H1 (cell line): ENCODE results near the gene FBXW8. TPM values are rescaled to one million over a fixed set of nuclear protein-coding genes. Genes with fewer than 3 reads are reported as not detected.
A peak's percentile ranks its signal among the peaks of the same experiment; 100 is the strongest.

Experiments
- CTCF ChIA-PET: fragments of 300-600 bp; sonication (Branson Sonifier 250); formaldehyde crosslinking; loops from one replicate; lab custom pipeline; 2021; ENCODE audit not compliant: partially characterized antibody; lab: Charles Lee
- POLR2A ChIA-PET: fragments of 300-600 bp; sonication (Branson Sonifier 250); formaldehyde crosslinking; loops from one replicate; lab custom pipeline; 2021; ENCODE audit warnings: inconsistent platforms; ENCODE audit not compliant: partially characterized antibody; lab: Charles Lee
- DNase-seq, 2 experiments: peaks; one replicate each; pipeline versions ENCODE4 v3.0.0 to v3.0.0-alpha.2; 2010 to 2022; ENCODE audit warnings: low spot score in 2 of 2, low read depth in 1 of 2, mixed read lengths in 1 of 2
- FAIRE-seq: peaks from 2 replicates; lab custom pipeline; 2011; peaks lifted over from hg19 to GRCh38; lab: Jason Lieb, UNC
- H2AFZ ChIP-seq: 2 replicates; pipeline ENCODE4 v1.8.1; 2012; ENCODE audit warnings: low read length, inconsistent platforms
- H2AK5ac ChIP-seq: 2 replicates; pipeline ENCODE4 v1.6.1; 2013; ENCODE audit warnings: low read depth, low read length
- H2BK120ac ChIP-seq: replicated peaks from 2 replicates; pipeline ENCODE3; 2013; ENCODE audit warnings: low read depth, low read length, inconsistent platforms
- H2BK12ac ChIP-seq: 2 replicates; pipeline ENCODE4 v1.6.1; 2013; ENCODE audit warnings: low read depth, low read length
- H2BK15ac ChIP-seq: 2 replicates; pipeline ENCODE4 v1.6.1; 2013; ENCODE audit warnings: low read length
- H2BK20ac ChIP-seq: 2 replicates; pipeline ENCODE4 v1.6.1; 2013; ENCODE audit warnings: low read length
- H2BK5ac ChIP-seq: 2 replicates; pipeline ENCODE4 v1.6.1; 2013; ENCODE audit warnings: low read depth, low read length
- H3K14ac ChIP-seq: 2 replicates; pipeline ENCODE4 v1.6.1; 2013; ENCODE audit warnings: inconsistent platforms; ENCODE audit not compliant: insufficient read length
- H3K18ac ChIP-seq: 2 replicates; pipeline ENCODE4 v1.6.1; 2013; ENCODE audit warnings: low read length; ENCODE audit errors: extremely low read depth
- H3K23ac ChIP-seq: 2 replicates; pipeline ENCODE4 v1.6.1; 2013; ENCODE audit warnings: inconsistent platforms; ENCODE audit not compliant: insufficient read length
- H3K23me2 ChIP-seq: 2 replicates; pipeline ENCODE4 v1.6.1; 2013; ENCODE audit warnings: low read depth, low read length
- H3K27ac ChIP-seq: 2 replicates; pipeline ENCODE4 v1.6.1; 2011; ENCODE audit warnings: low read depth, low read length, inconsistent platforms
- H3K27me3 ChIP-seq, 4 experiments: replicated peaks in 1 of 4; 1 replicate in 1 of 4; 2 replicates in 3 of 4; pipeline versions ENCODE4 v1.6.1 to v1.8.1; 2011 to 2013; ENCODE audit warnings: low read length in 3 of 4, mild to moderate bottlenecking in 3 of 4, inconsistent platforms in 2 of 4, mixed read lengths in 2 of 4, moderate library complexity in 1 of 4; ENCODE audit not compliant: control insufficient read depth in 3 of 4, insufficient read depth in 3 of 4; ENCODE audit errors: extremely low read depth in 1 of 4
- H3K36me3 ChIP-seq, 4 experiments: 2 replicates each; pipeline versions ENCODE4 v1.6.1 to v1.8.1; 2011 to 2013; ENCODE audit warnings: mild to moderate bottlenecking in 4 of 4, low read length in 3 of 4, moderate library complexity in 2 of 4, control low read depth in 1 of 4, inconsistent platforms in 1 of 4; ENCODE audit not compliant: insufficient read depth in 4 of 4, control insufficient read depth in 2 of 4
- H3K4ac ChIP-seq: replicated peaks from 2 replicates; pipeline ENCODE3; 2013; ENCODE audit warnings: low read length, low read depth, mixed read lengths, inconsistent platforms; ENCODE audit not compliant: insufficient read length
- H3K4me1 ChIP-seq, 4 experiments: replicated peaks in 1 of 4; 1 replicate in 1 of 4; 2 replicates in 3 of 4; pipeline versions ENCODE4 v1.6.1 to v1.8.1; 2011 to 2013; ENCODE audit warnings: low read length in 3 of 4, inconsistent platforms in 2 of 4, mixed read lengths in 1 of 4; ENCODE audit not compliant: insufficient read depth in 4 of 4, control insufficient read depth in 3 of 4
- H3K4me2 ChIP-seq, 2 experiments: 2 replicates each; pipeline versions ENCODE4 v1.6.1 to v1.8.1; 2011 to 2013; ENCODE audit warnings: low read depth in 2 of 2, low read length in 2 of 2, control low read depth in 1 of 2, inconsistent platforms in 1 of 2, mild to moderate bottlenecking in 1 of 2; ENCODE audit not compliant: insufficient read depth in 1 of 2
- H3K4me3 ChIP-seq, 4 experiments: fragments of 200-600, 300-600 bp in 1 of 4; sonication (generic), shearing (Covaris generic), sonication (Bioruptor Twin) in 1 of 4; 2 replicates each; pipeline versions ENCODE4 v1.5.1 to v1.8.1; 2011 to 2016; ENCODE audit warnings: low read length in 4 of 4, low read depth in 3 of 4, control low read depth in 2 of 4, inconsistent platforms in 2 of 4, mild to moderate bottlenecking in 2 of 4, mixed read lengths in 1 of 4, moderate library complexity in 1 of 4; ENCODE audit not compliant: insufficient read depth in 2 of 4; ENCODE audit errors: extremely low read depth in 1 of 4
- H3K56ac ChIP-seq: replicated peaks from 2 replicates; pipeline ENCODE3; 2013; ENCODE audit warnings: low read depth, mild to moderate bottlenecking, mixed read lengths, low read length, inconsistent platforms; ENCODE audit not compliant: insufficient read length
- H3K79me1 ChIP-seq: 2 replicates; pipeline ENCODE4 v1.6.1; 2013; ENCODE audit warnings: low read depth, low read length, control low read depth
- H3K79me2 ChIP-seq, 2 experiments: 2 replicates each; pipeline versions ENCODE4 v1.6.1 to v1.8.1; 2012 to 2013; ENCODE audit warnings: low read length in 2 of 2, mild to moderate bottlenecking in 2 of 2, inconsistent platforms in 1 of 2; ENCODE audit not compliant: insufficient read depth in 2 of 2, control insufficient read depth in 1 of 2
- H3K9ac ChIP-seq, 4 experiments: replicated peaks in 1 of 4; 1 replicate in 1 of 4; 2 replicates in 3 of 4; pipeline versions ENCODE4 v1.6.1 to v1.8.1; 2011 to 2013; ENCODE audit warnings: low read depth in 3 of 4, low read length in 3 of 4, control low read depth in 2 of 4, mild to moderate bottlenecking in 2 of 4, moderate library complexity in 2 of 4, inconsistent platforms in 1 of 4; ENCODE audit errors: extremely low read depth in 1 of 4
- H3K9me3 ChIP-seq, 2 experiments: 2 replicates each; pipeline versions ENCODE4 v1.6.1 to v1.8.1; 2012 to 2013; ENCODE audit warnings: mild to moderate bottlenecking in 2 of 2, moderate library complexity in 2 of 2, control low read depth in 1 of 2, inconsistent platforms in 1 of 2, low read depth in 1 of 2, low read length in 1 of 2, mixed read lengths in 1 of 2; ENCODE audit not compliant: insufficient read depth in 2 of 2
- H4K20me1 ChIP-seq, 2 experiments: replicated peaks in 1 of 2; 2 replicates each; pipeline versions ENCODE3 to v1.8.1; 2011 to 2013; ENCODE audit warnings: inconsistent platforms in 2 of 2, low read length in 2 of 2, mild to moderate bottlenecking in 1 of 2; ENCODE audit not compliant: insufficient read depth in 2 of 2, control insufficient read depth in 1 of 2
- H4K5ac ChIP-seq: 2 replicates; pipeline ENCODE4 v1.6.1; 2013; ENCODE audit warnings: low read length, low read depth, mixed read lengths, inconsistent platforms; ENCODE audit not compliant: insufficient read length
- H4K8ac ChIP-seq: 2 replicates; pipeline ENCODE4 v1.8.0; 2013; ENCODE audit warnings: mild to moderate bottlenecking, moderate library complexity, low read length, inconsistent platforms; ENCODE audit not compliant: insufficient read depth; ENCODE audit errors: extremely low read depth
- H4K91ac ChIP-seq: replicated peaks from 2 replicates; pipeline ENCODE3; 2013; ENCODE audit warnings: low read length, mixed read lengths, inconsistent platforms; ENCODE audit not compliant: insufficient read length
- CBX8 ChIP-seq: fragments of 300-800, 300-1000 bp; sonication (generic); IDR thresholded peaks from 2 replicates; pipeline ENCODE4 v1.7.1; 2016; ENCODE audit warnings: low read depth, low read length, borderline replicate concordance
- KDM1A ChIP-seq: fragments of 200-600, 300-600 bp; sonication (generic); IDR thresholded peaks from 2 replicates; pipeline ENCODE4 v1.7.1; 2016; ENCODE audit warnings: mild to moderate bottlenecking, low read length, borderline replicate concordance
- WGBS, 2 experiments: shearing (Covaris generic) in 1 of 2; methylation state at CpG; one replicate each; pipeline versions ENCODE4 v1.1.6 to v1.1.7; 2013 to 2015; ENCODE audit warnings: low lambda C conversion rate in 2 of 2, mixed read lengths in 2 of 2, inconsistent platforms in 1 of 2, low coverage in 1 of 2, missing lambda C conversion rate in 1 of 2; ENCODE audit not compliant: insufficient replicate concordance in 2 of 2, insufficient coverage in 1 of 2, insufficient read length in 1 of 2; ENCODE audit errors: extremely low coverage in 1 of 2, missing lambda C conversion rate in 1 of 2; 5-methylcytosine and 5-hydroxymethylcytosine counted together
- polyA plus RNA-seq, 7 experiments: library from polyadenylated mRNA; depleted of rRNA in 3 of 7; stranded (reverse) in 5 of 7; unstranded in 2 of 7; fragments of >200 nt in 5 of 7; fragments of 200-250 nt in 2 of 7; gene quantifications; 1 replicate in 5 of 7; 2 replicates in 1 of 7; 4 replicates in 1 of 7; pipeline versions ENCODE4 v1.2.1 to v1.2.3, GENCODE V29; 2011 to 2013; ENCODE audit warnings: missing spikeins in 2 of 7, mixed read lengths in 2 of 7
- total RNA-seq: library from RNA; stranded (reverse); fragmentation: NEBNext Ultra II Directional; extraction: Animal tissue kit (Norgen Biotek cat#: 25700); gene quantifications from 2 replicates; pipeline ENCODE4 v1.2.1, GENCODE V29; 2021

The FBXW8 gene
- total and polyA plus RNA-seq, 2 of the 8 experiments (the other 6 are each of a cell fraction or from before 2014, with no cell fraction given) = 15.8 to 16.0 TPM

DNA sequence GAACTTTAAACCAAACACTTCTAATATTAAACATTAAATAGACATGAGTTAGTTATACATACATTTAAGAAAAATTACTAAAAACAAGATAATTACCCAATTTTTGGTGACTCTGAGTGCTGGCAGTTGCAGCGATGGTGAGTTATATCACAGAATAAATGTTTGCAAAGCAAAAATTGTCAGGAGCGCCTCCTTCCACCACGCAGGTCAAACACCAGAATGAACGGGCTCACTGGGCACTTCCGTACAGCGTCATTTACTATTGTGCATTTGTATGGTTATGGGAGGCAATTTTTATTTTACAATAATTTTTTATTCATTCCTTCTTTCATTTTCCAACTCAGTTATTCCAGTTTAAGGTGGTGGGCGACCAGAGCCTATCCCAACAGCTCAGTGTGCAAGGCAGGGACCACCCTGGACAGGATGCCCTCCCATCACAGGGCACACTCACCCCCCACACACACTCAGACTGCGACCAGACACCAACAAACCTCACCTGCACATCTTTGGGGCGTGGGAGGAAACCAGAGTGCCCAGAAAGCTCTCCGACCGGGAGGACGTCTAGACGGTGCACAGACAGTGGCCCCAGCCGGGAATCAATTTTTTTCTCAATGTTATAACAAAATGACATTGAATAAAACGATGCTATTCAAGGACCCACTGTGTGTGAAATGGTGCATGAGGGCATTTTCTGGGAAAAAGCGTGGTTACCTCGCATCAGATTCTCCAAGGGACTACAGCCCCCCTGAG is 121.3 kb downstream of the FBXW8 start:
- H3K4me3 ChIP-seq = no peak overlapping the region
- H3K14ac ChIP-seq = no peak overlapping the region
- no peak overlapping the region for H3K9ac ChIP-seq
- no peaks in the 10 kb centered on the region for H3K27me3 ChIP-seq
- H2BK12ac ChIP-seq = no peak overlapping the region
- no peak overlapping the region for H2BK15ac ChIP-seq
- H3K4me2 ChIP-seq = no peak overlapping the region
- no peak overlapping the region for H3K23ac ChIP-seq
- peaks cover 0 to 7% (median 1%) of the 10 kb centered on the region in 4 experiments; a peak in 5 of 8 replicates for H3K36me3 ChIP-seq
- no peak overlapping the region for H2AK5ac ChIP-seq
- H3K27ac ChIP-seq = no peak overlapping the region
- peaks cover 0 to 10% (median under 1%) of the 10 kb centered on the region in 4 experiments; a peak in 4 of 7 replicates for H3K4me1 ChIP-seq
- no peak overlapping the region for H2BK120ac ChIP-seq
- H3K56ac ChIP-seq = no peak overlapping the region
- H2AFZ ChIP-seq = no peak overlapping the region
- H3K23me2 ChIP-seq = no peaks in the 10 kb centered on the region
- 94% methylated on average over 17 of the region's 17 CpGs; no CpG with 5 or more reads in 1 of the 2 experiments for WGBS, 2 experiments
- H2BK20ac ChIP-seq = no peak overlapping the region
- H3K18ac ChIP-seq = no peak overlapping the region
- ChIA-PET CTCF (interaction anchor here (0.5 to 6.4 kb wide), 12 partner anchors 9 to 119 kb away, joined by 3 to 60 read pairs (median 4); no protein-coding TSS in a partner anchor), POLR2A (interaction anchor here (0.8 to 1.4 kb wide), 4 partner anchors 9 to 89 kb away, joined by 3 to 4 read pairs (median 4); no protein-coding TSS in a partner anchor)
- no peak overlapping the region for H3K4ac ChIP-seq
- H3K9me3 ChIP-seq = no peaks in the 10 kb centered on the region
- H4K8ac ChIP-seq = peak overlapping the region; percentile 12; the same call in 1 of the 2 replicates
- FAIRE-seq (no peak), DNase-seq (no peak)
- no peaks in the 10 kb centered on the region for H4K20me1 ChIP-seq
- H3K79me1 ChIP-seq = no peaks in the 10 kb centered on the region
- no peak overlapping the region for H2BK5ac ChIP-seq
- no peak overlapping the region for H4K91ac ChIP-seq
- H4K5ac ChIP-seq = no peak overlapping the region
- H3K79me2 ChIP-seq = no peaks in the 10 kb centered on the region
- no peak for TF ChIP-seq KDM1A
- no peak for TF ChIP-seq CBX8
- TF ChIP-seq, all 59 proteins: peak for 0
